Ishikawa (cell line): ENCODE results near the gene MMP19.

Source experiments
- CEBPB ChIP-seq: IDR thresholded peaks from 2 replicates; pipeline ENCODE4 v1.6.1; 2012
- CREB1 ChIP-seq: IDR thresholded peaks from 2 replicates; pipeline ENCODE4 v1.6.1; 2012; ENCODE audit warnings: low read depth
- EGR1 ChIP-seq: IDR thresholded peaks from 2 replicates; pipeline ENCODE4 v1.6.1; 2012
- EP300 ChIP-seq: IDR thresholded peaks from 2 replicates; pipeline ENCODE4 v1.6.1; 2012; ENCODE audit warnings: borderline replicate concordance
- FOXM1 ChIP-seq: IDR thresholded peaks from 2 replicates; pipeline ENCODE4 v1.6.1; 2012; ENCODE audit warnings: low read depth, borderline replicate concordance
- NFIC ChIP-seq: IDR thresholded peaks from 2 replicates; pipeline ENCODE4 v1.6.1; 2012
- RAD21 ChIP-seq: IDR thresholded peaks from 2 replicates; pipeline ENCODE4 v1.6.1; 2012; ENCODE audit warnings: low read depth
- TAF1 ChIP-seq: IDR thresholded peaks from 2 replicates; pipeline ENCODE4 v1.6.1; 2012; ENCODE audit warnings: low read depth, mild to moderate bottlenecking
- TCF12 ChIP-seq: IDR thresholded peaks from 2 replicates; pipeline ENCODE4 v1.6.1; 2012; ENCODE audit warnings: low read depth
- TEAD4 ChIP-seq: IDR thresholded peaks from 2 replicates; pipeline ENCODE4 v1.6.1; 2012
- YY1 ChIP-seq: IDR thresholded peaks from 2 replicates; pipeline ENCODE4 v1.6.1; 2012; ENCODE audit warnings: low read depth
- ZBTB7A ChIP-seq: IDR thresholded peaks from 2 replicates; pipeline ENCODE4 v1.6.1; 2012; ENCODE audit warnings: low read depth
- TF ChIP-seq, protein P1 (sequence below): IDR thresholded peaks from 2 replicates; pipeline ENCODE4 v1.6.1; 2012; ENCODE audit warnings: low read depth, mild to moderate bottlenecking
- TF ChIP-seq, protein P2 (sequence below): IDR thresholded peaks from 2 replicates; pipeline ENCODE4 v1.6.1; 2012
- TF ChIP-seq, protein P3 (sequence below): IDR thresholded peaks from 2 replicates; pipeline ENCODE4 v1.6.1; 2012

MMP19 gene

DNA sequence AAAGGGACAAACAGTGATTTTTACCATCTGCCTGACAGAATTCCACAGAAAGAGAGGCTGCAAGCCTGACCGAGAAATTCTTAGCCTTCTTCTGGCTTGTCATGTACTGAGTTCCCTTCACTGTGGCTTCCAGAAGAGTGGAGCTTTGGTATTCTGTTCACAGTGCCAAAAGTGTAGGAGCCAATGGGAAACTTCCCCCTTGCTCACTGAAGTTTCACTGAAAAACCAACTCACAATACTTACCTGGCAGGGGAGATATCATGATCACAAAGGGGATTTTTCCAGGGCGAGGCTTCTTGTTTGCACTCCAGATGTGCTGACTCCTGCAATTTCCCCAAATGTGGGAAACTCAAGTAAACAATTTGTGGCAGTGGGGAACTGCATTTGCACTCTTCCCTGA, 31.7 kb upstream of the MMP19 start:
- TF ChIP-seq CREB1 (no peak), TCF12 (no peak), EGR1 (no peak), TEAD4 (no peak), EP300 (no peak), FOXM1 (no peak), YY1 (no peak), TAF1 (no peak), CEBPB (no peak)
- TF ChIP-seq, protein P1, sequence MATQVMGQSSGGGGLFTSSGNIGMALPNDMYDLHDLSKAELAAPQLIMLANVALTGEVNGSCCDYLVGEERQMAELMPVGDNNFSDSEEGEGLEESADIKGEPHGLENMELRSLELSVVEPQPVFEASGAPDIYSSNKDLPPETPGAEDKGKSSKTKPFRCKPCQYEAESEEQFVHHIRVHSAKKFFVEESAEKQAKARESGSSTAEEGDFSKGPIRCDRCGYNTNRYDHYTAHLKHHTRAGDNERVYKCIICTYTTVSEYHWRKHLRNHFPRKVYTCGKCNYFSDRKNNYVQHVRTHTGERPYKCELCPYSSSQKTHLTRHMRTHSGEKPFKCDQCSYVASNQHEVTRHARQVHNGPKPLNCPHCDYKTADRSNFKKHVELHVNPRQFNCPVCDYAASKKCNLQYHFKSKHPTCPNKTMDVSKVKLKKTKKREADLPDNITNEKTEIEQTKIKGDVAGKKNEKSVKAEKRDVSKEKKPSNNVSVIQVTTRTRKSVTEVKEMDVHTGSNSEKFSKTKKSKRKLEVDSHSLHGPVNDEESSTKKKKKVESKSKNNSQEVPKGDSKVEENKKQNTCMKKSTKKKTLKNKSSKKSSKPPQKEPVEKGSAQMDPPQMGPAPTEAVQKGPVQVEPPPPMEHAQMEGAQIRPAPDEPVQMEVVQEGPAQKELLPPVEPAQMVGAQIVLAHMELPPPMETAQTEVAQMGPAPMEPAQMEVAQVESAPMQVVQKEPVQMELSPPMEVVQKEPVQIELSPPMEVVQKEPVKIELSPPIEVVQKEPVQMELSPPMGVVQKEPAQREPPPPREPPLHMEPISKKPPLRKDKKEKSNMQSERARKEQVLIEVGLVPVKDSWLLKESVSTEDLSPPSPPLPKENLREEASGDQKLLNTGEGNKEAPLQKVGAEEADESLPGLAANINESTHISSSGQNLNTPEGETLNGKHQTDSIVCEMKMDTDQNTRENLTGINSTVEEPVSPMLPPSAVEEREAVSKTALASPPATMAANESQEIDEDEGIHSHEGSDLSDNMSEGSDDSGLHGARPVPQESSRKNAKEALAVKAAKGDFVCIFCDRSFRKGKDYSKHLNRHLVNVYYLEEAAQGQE, result no peak

DNA sequence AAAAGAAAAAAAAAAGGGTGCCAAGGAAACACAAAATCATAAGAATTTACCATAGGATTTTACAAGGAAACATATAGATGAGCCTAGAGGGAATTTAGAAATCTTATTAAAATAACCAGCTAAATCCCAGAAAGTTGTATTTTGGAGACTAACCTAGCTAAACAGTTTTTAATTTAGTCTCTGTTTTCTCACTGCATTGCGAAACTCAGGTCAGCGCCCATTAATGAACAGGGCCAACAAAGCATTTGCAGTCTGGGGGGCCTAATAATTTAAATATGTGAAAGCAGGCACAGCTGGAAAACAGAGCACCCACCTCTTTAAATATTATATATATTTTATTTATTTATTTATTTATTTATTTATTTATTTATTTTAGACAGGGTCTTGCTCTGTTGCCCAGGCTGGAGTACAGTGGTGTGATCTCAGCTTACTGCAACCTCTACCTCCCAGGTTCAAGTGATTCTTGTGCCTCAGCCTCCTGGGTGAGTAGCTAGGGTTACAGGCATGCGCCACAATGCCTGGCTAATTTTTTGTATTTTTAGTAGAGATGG, 23.8 kb upstream of the MMP19 start:
- TF ChIP-seq CEBPB, result peak; percentile 57

DNA sequence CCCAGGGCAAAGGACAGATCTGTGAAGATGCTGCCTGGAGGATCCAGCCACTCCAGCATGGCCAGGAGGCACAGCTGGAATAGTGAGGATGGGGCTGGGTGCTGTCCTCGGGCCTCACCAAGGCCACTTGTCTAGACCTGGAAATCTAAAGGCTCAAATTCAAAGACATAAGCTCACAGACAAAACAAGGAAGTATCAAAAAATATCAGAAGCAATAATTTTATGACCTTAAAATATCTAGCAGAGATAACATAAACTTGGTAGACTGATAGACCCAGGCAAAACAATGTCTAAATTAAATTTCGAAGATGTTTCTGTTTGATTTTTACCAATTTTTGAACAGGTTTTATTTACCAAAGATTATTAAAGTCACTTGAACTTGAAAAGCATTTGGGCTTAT, 22.6 kb upstream of the MMP19 start:
- TF ChIP-seq CEBPB, result no peak
- no peak for TF ChIP-seq CREB1
- TF ChIP-seq, protein P1, result no peak
- no peak for TF ChIP-seq ZBTB7A

DNA sequence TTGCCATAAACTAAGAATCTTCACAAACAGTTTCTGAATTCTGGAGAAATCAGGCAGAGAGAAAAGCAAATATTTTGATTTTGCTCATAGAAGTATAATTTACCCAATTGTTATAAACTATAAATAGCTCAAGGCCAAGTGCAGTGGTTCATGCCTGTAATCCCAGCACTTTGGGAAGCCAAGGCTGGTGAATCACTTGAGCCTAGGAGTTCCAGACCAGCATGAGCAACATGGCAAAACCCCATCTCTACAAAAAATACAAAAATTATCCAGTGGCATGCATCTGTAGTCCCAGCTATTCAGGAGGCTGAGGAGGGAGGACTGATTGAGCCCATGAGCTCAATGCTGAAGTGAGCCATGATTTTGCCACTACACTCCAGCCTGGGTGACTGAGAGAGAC, 19.6 kb upstream of the MMP19 start:
- TF ChIP-seq, protein P1, result no peak
- TF ChIP-seq TEAD4 (no peak), EP300 (no peak), FOXM1 (no peak)

DNA sequence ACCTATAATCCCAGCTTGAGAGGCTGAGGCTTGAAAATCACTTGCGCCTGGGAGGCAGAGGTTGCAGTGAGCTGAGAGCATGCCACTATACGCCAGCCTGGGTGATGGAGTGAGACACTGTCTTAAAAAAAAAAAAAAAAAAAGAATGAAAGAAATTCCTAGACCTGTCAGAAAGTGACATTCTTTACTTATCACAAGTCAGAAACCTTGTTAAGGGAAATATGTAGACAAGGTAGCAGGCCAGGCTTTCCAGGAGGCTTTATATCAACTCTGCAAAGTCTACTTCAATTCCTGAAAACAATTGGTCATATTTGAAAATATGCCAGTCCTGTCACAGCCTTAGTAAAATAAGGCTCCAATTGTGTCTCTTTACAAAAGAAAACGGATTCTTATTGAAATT, 19.1 kb upstream of the MMP19 start:
- TF ChIP-seq TCF12 (no peak), CEBPB (no peak), EGR1 (no peak), CREB1 (no peak), ZBTB7A (no peak)
- TF ChIP-seq, protein P1, result no peak

DNA sequence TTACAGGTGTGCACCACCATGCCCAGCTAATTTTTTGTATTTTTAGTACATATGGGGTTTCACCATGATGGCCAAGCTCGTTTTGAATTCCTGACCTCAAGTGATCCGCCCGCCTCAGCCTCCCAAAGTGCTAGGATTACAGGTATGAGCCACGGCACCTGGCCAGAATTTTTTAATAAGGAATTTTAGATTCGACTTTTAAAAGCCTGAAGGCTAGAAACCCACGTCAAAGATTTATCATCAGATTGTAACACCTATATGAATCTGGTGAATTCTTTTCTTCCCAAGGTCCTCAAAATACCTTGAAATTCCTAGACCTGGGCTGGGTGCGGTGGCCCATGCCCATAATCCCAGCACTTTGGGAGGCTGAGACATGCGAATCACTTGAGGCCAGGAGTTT, 18.7 kb upstream of the MMP19 start:
- no peak for TF ChIP-seq ZBTB7A
- no peak for TF ChIP-seq TAF1
- TF ChIP-seq CEBPB, result no peak
- TF ChIP-seq, protein P1, result no peak
- TF ChIP-seq FOXM1, result no peak
- no peak for TF ChIP-seq EGR1
- TF ChIP-seq YY1, result no peak
- TF ChIP-seq RAD21, result no peak
- TF ChIP-seq TCF12, result no peak
- TF ChIP-seq CREB1, result no peak
- TF ChIP-seq, protein P2, sequence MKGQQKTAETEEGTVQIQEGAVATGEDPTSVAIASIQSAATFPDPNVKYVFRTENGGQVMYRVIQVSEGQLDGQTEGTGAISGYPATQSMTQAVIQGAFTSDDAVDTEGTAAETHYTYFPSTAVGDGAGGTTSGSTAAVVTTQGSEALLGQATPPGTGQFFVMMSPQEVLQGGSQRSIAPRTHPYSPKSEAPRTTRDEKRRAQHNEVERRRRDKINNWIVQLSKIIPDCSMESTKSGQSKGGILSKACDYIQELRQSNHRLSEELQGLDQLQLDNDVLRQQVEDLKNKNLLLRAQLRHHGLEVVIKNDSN, result no peak
- TF ChIP-seq NFIC, result no peak
- no peak for TF ChIP-seq EP300
- TF ChIP-seq, protein P3, sequence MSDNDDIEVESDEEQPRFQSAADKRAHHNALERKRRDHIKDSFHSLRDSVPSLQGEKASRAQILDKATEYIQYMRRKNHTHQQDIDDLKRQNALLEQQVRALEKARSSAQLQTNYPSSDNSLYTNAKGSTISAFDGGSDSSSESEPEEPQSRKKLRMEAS, result no peak
- no peak for TF ChIP-seq TEAD4
